GM06990 (cell line): Measurements from ENCODE around the gene POU4F1.
"Not testable (repeated sequence)": the region's sequence is repeated elsewhere in the genome, so short reads cannot be mapped to it uniquely, and the experiment has no call there.

Experiments
- DNase-seq: peaks from one replicate; pipeline ENCODE4 v3.0.0-alpha.2; 2011; ENCODE audit not compliant: insufficient read length; ENCODE audit errors: extremely low read depth
- H3K27me3 ChIP-seq: replicated peaks from 2 replicates; pipeline ENCODE4 v1.6.0; 2011; ENCODE audit warnings: low read length; ENCODE audit not compliant: control insufficient read depth, insufficient read depth
- H3K36me3 ChIP-seq: 2 replicates; pipeline ENCODE4 v1.5.1; 2011; ENCODE audit warnings: low read length; ENCODE audit not compliant: control insufficient read depth, insufficient read depth
- H3K4me3 ChIP-seq: replicated peaks from 2 replicates; pipeline ENCODE4 v1.5.1; 2011; ENCODE audit warnings: low read depth, mild to moderate bottlenecking, control low read depth, low read length
- CTCF ChIP-seq: IDR thresholded peaks from 2 replicates; pipeline ENCODE4 v1.5.1; 2011; ENCODE audit warnings: low read length, control low read depth, mild to moderate bottlenecking, inconsistent platforms; ENCODE audit not compliant: insufficient read depth, poor library complexity, severe bottlenecking

POU4F1 gene, protein sequence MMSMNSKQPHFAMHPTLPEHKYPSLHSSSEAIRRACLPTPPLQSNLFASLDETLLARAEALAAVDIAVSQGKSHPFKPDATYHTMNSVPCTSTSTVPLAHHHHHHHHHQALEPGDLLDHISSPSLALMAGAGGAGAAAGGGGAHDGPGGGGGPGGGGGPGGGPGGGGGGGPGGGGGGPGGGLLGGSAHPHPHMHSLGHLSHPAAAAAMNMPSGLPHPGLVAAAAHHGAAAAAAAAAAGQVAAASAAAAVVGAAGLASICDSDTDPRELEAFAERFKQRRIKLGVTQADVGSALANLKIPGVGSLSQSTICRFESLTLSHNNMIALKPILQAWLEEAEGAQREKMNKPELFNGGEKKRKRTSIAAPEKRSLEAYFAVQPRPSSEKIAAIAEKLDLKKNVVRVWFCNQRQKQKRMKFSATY

GRCh38 chr13:78603240-78603957, at the start of gene POU4F1:
POU4F1 (minus strand) TSS chr13:78603552; CDS start chr13:78603326, 226 bp downstream.
- Histone ChIP-seq H3K4me3 (peak within 1 kb of the TSS; percentile 58), H3K27me3 (peaks cover 7% of the 10 kb centered on the region), H3K36me3 (no peaks in the 10 kb centered on the region)
- TF ChIP-seq CTCF: no peak
- DNase-seq: peak; percentile 86

DNA sequence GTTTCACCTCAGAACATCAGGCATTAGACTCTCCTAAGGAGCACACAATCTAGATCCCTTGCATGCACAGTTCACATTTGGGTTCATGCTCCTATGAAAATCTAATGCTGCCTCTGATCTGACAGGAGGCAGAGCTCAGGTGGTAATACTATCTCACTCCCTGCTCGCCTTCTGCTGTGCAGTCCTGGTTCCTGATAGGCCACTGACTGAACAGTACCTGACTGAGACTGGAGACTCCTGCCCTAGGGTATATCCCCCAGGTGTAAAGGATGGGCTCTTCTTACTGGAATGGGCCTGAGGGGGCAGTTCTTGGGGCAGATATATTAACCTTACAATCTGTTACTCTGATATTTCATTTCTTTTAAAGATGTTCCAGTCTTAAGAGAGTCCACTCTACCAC, 49.3 kb upstream of the POU4F1 start:
- no peak for TF ChIP-seq CTCF
- Histone ChIP-seq H3K4me3 (no peak overlapping the region), H3K36me3 (no peaks in the 10 kb centered on the region), H3K27me3 (no peaks in the 10 kb centered on the region)
- no peak for DNase-seq

DNA sequence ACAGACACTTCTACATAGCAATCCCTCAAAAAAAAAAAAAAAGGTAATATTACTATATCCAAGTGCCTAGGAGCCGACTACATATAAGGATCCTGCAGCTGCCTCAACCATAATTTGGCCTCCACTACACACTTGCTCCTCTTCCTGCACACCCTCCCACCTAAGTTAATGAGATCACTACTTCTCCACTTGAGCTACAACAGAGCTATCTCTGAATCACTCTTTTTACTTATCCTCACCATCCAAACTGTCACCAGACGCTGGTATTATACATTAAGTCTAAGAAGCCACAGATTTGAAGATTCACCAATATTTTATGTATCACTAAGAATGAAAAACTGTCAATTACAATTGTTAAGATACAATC, 47.3 kb upstream of the POU4F1 start:
- no peak for TF ChIP-seq CTCF
- no peak for DNase-seq
- Histone ChIP-seq H3K27me3 (no peaks in the 10 kb centered on the region), H3K4me3 (no peak overlapping the region), H3K36me3 (no peaks in the 10 kb centered on the region)

DNA sequence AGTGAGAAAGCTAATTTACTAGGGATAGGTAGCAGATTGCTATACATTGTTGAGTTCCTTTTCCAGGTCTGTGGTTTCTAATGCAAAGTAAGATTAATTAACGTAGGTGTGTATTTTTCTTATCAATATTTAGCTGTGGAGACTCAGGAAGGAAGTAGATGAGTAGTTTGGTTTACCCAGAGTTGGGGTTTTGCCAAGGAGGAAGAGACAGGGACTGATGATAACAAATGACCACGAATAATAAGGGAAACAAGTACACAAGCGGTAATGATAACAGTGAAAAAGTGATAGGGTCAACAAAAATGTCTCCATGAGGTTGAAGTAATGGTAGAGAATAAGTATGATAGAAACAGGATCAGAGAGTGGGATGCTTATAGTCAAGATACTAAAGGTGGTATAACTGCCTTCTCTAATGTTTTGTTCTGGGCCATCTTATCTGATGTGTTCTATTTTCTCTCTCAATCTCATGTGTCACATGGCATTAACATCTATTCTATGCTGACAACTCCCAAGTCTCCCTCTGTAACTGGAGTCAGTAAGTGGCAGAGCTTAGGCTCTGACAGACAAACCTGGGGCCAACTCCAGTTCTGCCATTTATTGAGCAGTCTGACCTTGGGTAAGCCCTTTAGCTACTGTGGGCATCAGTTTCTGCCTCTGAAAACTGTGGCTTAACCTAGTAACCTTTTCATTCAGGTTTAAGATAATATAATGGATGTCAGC, 46.8 kb upstream of the POU4F1 start:
- DNase-seq: no peak
- Histone ChIP-seq H3K4me3 (no peak overlapping the region), H3K36me3 (no peaks in the 10 kb centered on the region), H3K27me3 (no peaks in the 10 kb centered on the region)
- TF ChIP-seq CTCF: no peak

DNA sequence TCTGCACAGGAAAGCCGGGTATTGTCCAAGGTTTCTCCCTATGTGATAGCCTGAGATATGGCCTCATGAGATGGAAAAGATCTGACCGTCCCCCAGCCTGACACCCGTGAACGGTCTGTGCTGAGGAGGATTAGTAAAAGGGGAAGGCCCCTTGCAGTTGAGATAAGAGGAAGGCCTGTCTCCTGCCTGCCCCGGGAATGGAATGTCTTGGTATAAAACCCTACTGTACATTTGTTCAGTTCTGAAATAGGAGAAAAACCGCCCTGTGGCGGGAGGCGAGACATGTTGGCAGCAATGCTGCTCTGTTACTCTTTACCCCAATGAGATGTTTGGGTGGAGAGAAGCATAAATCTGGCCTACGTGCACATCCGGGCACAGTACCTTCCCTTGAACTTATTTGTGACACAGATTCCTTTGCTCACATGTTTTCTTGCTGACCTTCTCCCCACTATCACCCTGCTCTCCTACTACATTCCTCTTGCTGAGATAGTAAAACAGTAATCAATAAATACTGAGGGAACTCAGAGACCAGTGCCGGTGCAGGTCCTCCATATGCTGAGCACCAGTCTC, 43.8 kb upstream of the POU4F1 start:
- not testable (repeated sequence) for H3K4me3 ChIP-seq, DNase-seq, H3K36me3 ChIP-seq, H3K27me3 ChIP-seq

GRCh38 chr13:78638216-78638615, 34.9 kb upstream of the POU4F1 start:
- H3K27me3 ChIP-seq: no peaks in the 10 kb centered on the region
- no peak overlapping the region for H3K4me3 ChIP-seq
- no peaks in the 10 kb centered on the region for H3K36me3 ChIP-seq
- no peak for TF ChIP-seq CTCF
- DNase-seq: peak; percentile 33
